NB4 (cell line): ENCODE measurements around the gene ZNF728.
"Not testable (repeated sequence)": the region's sequence is repeated elsewhere in the genome, so short reads cannot be mapped to it uniquely, and the experiment has no call there.

Experiments used
- DNase-seq: peaks from one replicate; pipeline ENCODE4 v3.0.0; 2010; ENCODE audit warnings: low read depth
- H3K4me3 ChIP-seq: one replicate; pipeline ENCODE4 v1.5.1; 2011; ENCODE audit warnings: mild to moderate bottlenecking, low read depth, low read length, moderate library complexity
- MYC ChIP-seq: IDR thresholded peaks from 2 replicates; pipeline ENCODE4 v1.6.1; 2011; ENCODE audit warnings: low read depth, low read length
- POLR2A ChIP-seq: IDR thresholded peaks from 2 replicates; pipeline ENCODE4 v1.6.1; 2011; ENCODE audit warnings: mild to moderate bottlenecking; ENCODE audit not compliant: insufficient read length; ENCODE audit errors: extremely low read depth
- TF ChIP-seq, protein P1 (sequence below): IDR thresholded peaks from one replicate; pipeline ENCODE4 v1.5.1; 2012; ENCODE audit warnings: low read depth, low read length
- TF ChIP-seq, protein P2 (sequence below): IDR thresholded peaks from 2 replicates; pipeline ENCODE4 v1.6.1; 2011; ENCODE audit warnings: low read depth, low read length

Gene ZNF728

DNA sequence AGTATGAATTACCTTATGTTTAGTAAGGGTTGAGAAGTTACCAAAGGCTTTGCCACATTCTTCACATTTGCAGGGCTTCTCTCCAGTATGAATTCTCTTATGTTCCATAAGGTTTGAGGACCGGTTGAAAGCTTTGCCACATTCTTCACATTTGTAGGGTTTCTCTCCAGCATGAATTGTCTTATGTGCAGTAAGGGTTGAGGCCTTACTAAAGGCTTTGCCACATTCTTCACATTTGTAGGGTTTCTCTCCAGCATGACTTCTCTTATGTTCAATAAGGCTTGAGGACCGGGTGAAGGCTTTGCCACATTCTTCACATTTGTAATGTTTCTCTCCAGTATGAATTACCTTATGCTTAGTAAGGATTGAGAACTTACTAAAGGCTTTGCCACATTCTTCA, 26.7 kb downstream of the ZNF728 start:
- DNase-seq = no peak
- no peak overlapping the region for H3K4me3 ChIP-seq
- TF ChIP-seq, protein P1, sequence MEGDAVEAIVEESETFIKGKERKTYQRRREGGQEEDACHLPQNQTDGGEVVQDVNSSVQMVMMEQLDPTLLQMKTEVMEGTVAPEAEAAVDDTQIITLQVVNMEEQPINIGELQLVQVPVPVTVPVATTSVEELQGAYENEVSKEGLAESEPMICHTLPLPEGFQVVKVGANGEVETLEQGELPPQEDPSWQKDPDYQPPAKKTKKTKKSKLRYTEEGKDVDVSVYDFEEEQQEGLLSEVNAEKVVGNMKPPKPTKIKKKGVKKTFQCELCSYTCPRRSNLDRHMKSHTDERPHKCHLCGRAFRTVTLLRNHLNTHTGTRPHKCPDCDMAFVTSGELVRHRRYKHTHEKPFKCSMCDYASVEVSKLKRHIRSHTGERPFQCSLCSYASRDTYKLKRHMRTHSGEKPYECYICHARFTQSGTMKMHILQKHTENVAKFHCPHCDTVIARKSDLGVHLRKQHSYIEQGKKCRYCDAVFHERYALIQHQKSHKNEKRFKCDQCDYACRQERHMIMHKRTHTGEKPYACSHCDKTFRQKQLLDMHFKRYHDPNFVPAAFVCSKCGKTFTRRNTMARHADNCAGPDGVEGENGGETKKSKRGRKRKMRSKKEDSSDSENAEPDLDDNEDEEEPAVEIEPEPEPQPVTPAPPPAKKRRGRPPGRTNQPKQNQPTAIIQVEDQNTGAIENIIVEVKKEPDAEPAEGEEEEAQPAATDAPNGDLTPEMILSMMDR = no peak
- TF ChIP-seq POLR2A = no peak
- TF ChIP-seq MYC = no peak
- TF ChIP-seq, protein P2, sequence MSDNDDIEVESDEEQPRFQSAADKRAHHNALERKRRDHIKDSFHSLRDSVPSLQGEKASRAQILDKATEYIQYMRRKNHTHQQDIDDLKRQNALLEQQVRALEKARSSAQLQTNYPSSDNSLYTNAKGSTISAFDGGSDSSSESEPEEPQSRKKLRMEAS = no peak

DNA sequence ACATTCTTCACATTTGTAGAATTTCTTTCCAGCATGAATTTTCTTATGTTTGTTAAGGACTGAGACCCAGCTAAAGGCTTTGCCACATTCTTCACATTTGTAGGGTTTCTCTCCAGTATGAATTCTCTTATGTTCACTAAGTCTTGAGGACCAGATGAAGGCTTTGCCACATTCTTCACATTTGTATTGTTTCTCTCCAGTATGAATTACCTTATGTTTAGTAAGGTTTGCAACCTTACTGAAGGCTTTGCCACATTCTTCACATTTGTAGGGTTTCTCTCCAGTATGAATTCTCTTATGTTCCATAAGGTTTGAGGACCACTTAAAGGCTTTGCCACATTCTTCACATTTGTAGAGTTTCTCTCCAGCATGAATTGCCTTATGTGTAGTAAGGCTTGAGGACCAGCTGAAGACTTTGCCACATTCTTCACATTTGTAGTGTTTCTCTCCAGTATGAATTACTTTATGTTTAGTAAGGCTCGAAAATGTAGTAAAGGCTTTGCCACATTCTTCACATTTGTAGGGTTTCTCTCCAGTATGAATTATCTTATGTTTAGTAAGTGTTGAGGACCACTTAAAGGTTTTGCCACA, 27.3 kb downstream of the ZNF728 start:
- H3K4me3 ChIP-seq, DNase-seq: not testable (repeated sequence)

DNA sequence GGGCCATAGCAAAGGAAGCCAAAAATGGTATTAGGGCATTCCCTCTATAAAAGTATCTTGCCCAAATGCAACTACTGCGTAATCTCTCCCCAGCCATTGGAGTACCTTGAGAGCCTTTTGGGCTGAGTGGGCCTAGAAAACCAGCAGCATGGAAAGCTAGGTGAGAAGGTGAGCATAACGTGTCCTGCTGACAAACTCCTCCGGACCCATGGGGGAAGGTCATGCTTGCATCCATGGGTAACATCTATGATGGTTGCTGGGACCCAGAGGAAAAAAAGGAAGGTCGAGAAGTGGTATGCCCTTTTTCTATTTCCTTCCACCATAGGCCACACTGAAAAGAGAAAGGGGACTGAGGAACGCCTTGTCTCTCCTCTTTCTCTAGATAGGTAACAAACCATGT, 57.4 kb downstream of the ZNF728 start:
- no peak overlapping the region for H3K4me3 ChIP-seq
- TF ChIP-seq, protein P2 = no peak
- TF ChIP-seq POLR2A = no peak
- no peak for TF ChIP-seq MYC
- TF ChIP-seq, protein P1 = no peak
- DNase-seq = peak; percentile 62

DNA sequence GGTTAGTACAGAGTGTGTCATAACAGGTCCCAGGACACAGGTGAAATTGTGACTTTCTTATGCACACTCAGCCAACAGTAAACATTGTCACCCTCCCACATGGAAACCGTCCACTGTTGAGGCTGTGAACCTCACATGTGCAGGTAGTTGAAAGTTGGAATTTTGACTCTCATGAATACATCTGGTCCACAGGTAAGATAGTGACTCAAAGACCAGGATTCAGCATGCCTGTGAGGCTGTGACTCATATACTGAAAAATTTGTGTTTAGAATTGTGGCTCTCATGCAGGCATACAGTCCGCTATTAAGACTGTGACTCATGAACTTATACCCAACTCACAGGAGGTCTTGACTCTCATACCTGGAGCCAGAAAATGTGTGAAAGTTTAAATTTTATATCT, 67.8 kb downstream of the ZNF728 start:
- no peak overlapping the region for H3K4me3 ChIP-seq
- TF ChIP-seq POLR2A (no peak), MYC (no peak)
- TF ChIP-seq, protein P1 = no peak
- TF ChIP-seq, protein P2 = no peak
- DNase-seq = no peak

DNA sequence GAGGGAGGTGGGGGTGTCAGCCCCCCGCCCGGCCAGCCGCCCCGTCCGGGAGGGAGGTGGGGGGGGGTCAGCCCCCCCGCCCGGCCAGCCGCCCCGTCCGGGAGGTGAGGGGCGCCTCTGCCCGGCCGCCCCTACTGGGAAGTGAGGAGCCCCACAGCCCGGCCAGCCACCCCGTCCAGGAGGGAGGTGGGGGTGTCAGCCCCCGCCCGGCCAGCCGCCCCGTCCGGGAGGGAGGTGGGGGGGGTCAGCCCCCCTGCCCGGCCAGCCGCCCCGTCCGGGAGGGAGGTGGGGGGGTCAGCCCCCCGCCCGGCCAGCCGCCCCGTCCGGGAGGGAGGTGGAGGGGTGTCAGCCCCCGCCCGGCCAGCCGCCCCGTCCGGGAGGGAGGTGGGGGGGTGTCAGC, 75.4 kb downstream of the ZNF728 start:
- not testable (repeated sequence) for DNase-seq, H3K4me3 ChIP-seq

DNA sequence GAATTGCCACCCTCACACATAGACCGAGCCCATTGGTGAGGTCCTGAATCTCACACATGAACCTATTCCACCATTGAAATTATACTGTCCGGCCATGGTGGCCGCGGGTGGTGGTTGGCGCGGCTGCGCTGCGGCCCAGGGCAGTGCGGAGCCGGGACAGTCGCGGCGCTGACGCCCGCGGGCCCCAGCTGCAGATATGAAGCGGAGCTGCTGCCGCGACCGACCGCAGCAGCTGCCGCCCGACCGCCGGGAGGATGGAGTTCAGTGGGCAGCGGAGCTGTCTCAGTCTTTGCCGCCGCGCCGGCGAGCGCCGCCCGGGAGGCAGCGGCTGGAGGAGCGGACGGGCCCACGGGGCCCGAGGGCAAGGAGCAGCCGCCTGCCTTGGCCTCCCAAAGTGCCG, 77.8 kb downstream of the ZNF728 start:
- H3K4me3 ChIP-seq, DNase-seq: not testable (repeated sequence)
